B cell (primary cell): Measurements from ENCODE around the gene TANGO6. TPM values are rescaled to one million over a fixed set of nuclear protein-coding genes. Genes with fewer than 3 reads are reported as not detected.

Experiments used
- ATAC-seq: fragments of 200-7000 bp; cut with Tn5 transposase; one replicate; pipeline ENCODE4 v1.10.0; 2021; ENCODE audit warnings: low read depth, mild to moderate bottlenecking, moderate number of reproducible peaks, moderate library complexity
- CTCF ChIA-PET: fragments of 350-600 bp; sonication (Branson Sonifier 250); formaldehyde crosslinking; loops from one replicate; lab custom pipeline; 2021; ENCODE audit warnings: antibody characterized with exemption, inconsistent platforms; lab: Charles Lee
- POLR2A ChIA-PET: fragments of 350-600 bp; sonication (Branson Sonifier 250); formaldehyde crosslinking; loops from one replicate; lab custom pipeline; 2021; ENCODE audit warnings: antibody characterized with exemption; lab: Charles Lee
- DNase-seq: peaks from one replicate; pipeline ENCODE4 v3.0.0; 2013
- H2AFZ ChIP-seq: 2 replicates; pipeline ENCODE4 v1.6.1; 2012; ENCODE audit warnings: mild to moderate bottlenecking, low read depth, low read length; ENCODE audit not compliant: insufficient read depth, poor library complexity, severe bottlenecking
- H3K27ac ChIP-seq, 2 donors: 1 replicate in 1 of 2; 2 replicates in 1 of 2; pipeline ENCODE4 v1.5.1; 2012 to 2013; ENCODE audit warnings: low read length in 2 of 2, mild to moderate bottlenecking in 2 of 2, moderate library complexity in 1 of 2
- H3K27me3 ChIP-seq, 4 experiments: fragments of 200-600 bp in 1 of 4; sonication (generic) in 1 of 4; replicated peaks in 1 of 4; 1 replicate in 2 of 4; 2 replicates in 2 of 4; pipeline versions ENCODE4 v1.6.1 to v1.7.0; 2013 to 2016; ENCODE audit warnings: low read length in 3 of 4, mild to moderate bottlenecking in 2 of 4, mixed read lengths in 1 of 4, moderate library complexity in 1 of 4; ENCODE audit not compliant: insufficient read depth in 4 of 4, control insufficient read depth in 3 of 4; ENCODE audit errors: control extremely low read depth in 1 of 4
- H3K36me3 ChIP-seq, 2 experiments: replicated peaks in 1 of 2; 1 replicate in 1 of 2; 2 replicates in 1 of 2; pipeline versions ENCODE4 v1.6.1 to v1.7.1; 2013; ENCODE audit warnings: low read length in 1 of 2; ENCODE audit not compliant: insufficient read depth in 2 of 2, control insufficient read depth in 1 of 2; ENCODE audit errors: control extremely low read depth in 1 of 2, extremely low read depth in 1 of 2
- H3K4me1 ChIP-seq, 2 donors: fragments of 200-600 bp in 1 of 2; sonication (generic) in 1 of 2; 1 replicate in 1 of 2; 2 replicates in 1 of 2; pipeline versions ENCODE4 v1.5.1 to v1.6.1; 2013 to 2017; ENCODE audit warnings: low read length in 2 of 2; ENCODE audit not compliant: control insufficient read depth in 2 of 2, insufficient read depth in 2 of 2
- H3K4me2 ChIP-seq: replicated peaks from 2 replicates; pipeline ENCODE3; 2012; ENCODE audit warnings: mild to moderate bottlenecking, low read depth, low read length; ENCODE audit not compliant: poor library complexity, severe bottlenecking
- H3K4me3 ChIP-seq, 5 experiments: fragments of 200-600 bp in 1 of 5; sonication (generic) in 1 of 5; 1 replicate in 3 of 5; 2 replicates in 2 of 5; pipeline versions ENCODE4 v1.5.1 to v1.7.0; 2011 to 2016; ENCODE audit warnings: low read length in 4 of 5, mild to moderate bottlenecking in 4 of 5, low read depth in 2 of 5, control low read depth in 1 of 5, moderate library complexity in 1 of 5; ENCODE audit not compliant: insufficient read depth in 1 of 5; ENCODE audit errors: control extremely low read depth in 1 of 5, extremely low read depth in 1 of 5
- H3K79me2 ChIP-seq: fragments of 200-600 bp; sonication (generic); one replicate; pipeline ENCODE4 v1.6.0; 2016; ENCODE audit warnings: low read length; ENCODE audit not compliant: control insufficient read depth, insufficient read depth
- H3K9ac ChIP-seq: fragments of 200-600 bp; sonication (generic); 2 replicates; pipeline ENCODE4 v1.6.1; 2017; ENCODE audit warnings: mild to moderate bottlenecking, low read length, moderate library complexity
- H3K9me3 ChIP-seq, 3 donors: one replicate each; pipeline versions ENCODE4 v1.6.1 to v1.7.1; 2013; ENCODE audit warnings: low read length in 2 of 3; ENCODE audit not compliant: control insufficient read depth in 2 of 3, insufficient read depth in 1 of 3; ENCODE audit errors: control extremely low read depth in 1 of 3
- H4K20me1 ChIP-seq: 2 replicates; pipeline ENCODE4 v1.6.0; 2012; ENCODE audit warnings: mild to moderate bottlenecking, low read length; ENCODE audit not compliant: insufficient read depth, control insufficient read depth, poor library complexity, severe bottlenecking
- H3K27ac Mint-ChIP-seq: one replicate; pipeline ENCODE4 v1.8.0; 2021; ENCODE audit warnings: mixed read lengths
- H3K27me3 Mint-ChIP-seq: one replicate; pipeline ENCODE4 v1.8.0; 2021; ENCODE audit warnings: mixed read lengths
- H3K4me1 Mint-ChIP-seq: one replicate; pipeline ENCODE4 v1.8.0; 2021; ENCODE audit warnings: mixed read lengths
- H3K4me3 Mint-ChIP-seq: one replicate; pipeline ENCODE4 v1.8.0; 2021; ENCODE audit warnings: mixed read lengths
- H3K9me3 Mint-ChIP-seq: one replicate; pipeline ENCODE4 v1.8.0; 2022; ENCODE audit warnings: mixed read lengths; ENCODE audit not compliant: insufficient read depth
- CTCF ChIP-seq: fragments of 200-600 bp; IDR thresholded peaks from one replicate; pipeline ENCODE4 v1.8.0; 2022; ENCODE audit warnings: antibody characterized with exemption, mild to moderate bottlenecking
- EZH2 ChIP-seq: IDR thresholded peaks from 2 replicates; pipeline ENCODE4 v1.6.1; 2012; ENCODE audit warnings: borderline replicate concordance, low read depth, mild to moderate bottlenecking, moderate library complexity, low read length; ENCODE audit not compliant: insufficient read depth, poor library complexity, severe bottlenecking
- WGBS: methylation state at CpG from one replicate; pipeline ENCODE4 v1.1.5; 2013; ENCODE audit warnings: missing lambda C conversion rate; ENCODE audit not compliant: insufficient coverage; 5-methylcytosine and 5-hydroxymethylcytosine counted together
- intact Hi-C: fragments of 100-400 bp; cut with micrococcal nuclease; formaldehyde crosslinking; loops from one replicate; pipeline ENCODE4 v1.10.0; 2022
- polyA plus RNA-seq: library from polyadenylated mRNA; depleted of rRNA; stranded (reverse); fragments of >200 nt; gene quantifications from 2 replicates; pipeline ENCODE4 v1.2.3, GENCODE V29; 2012
- total RNA-seq, 2 donors: library from RNA; stranded (reverse); fragments of 120-200 nt in 1 of 2; gene quantifications; 1 replicate in 1 of 2; 2 replicates in 1 of 2; pipeline versions ENCODE4 v1.2.3 to v1.2.4, GENCODE V29; 2013 to 2022

The TANGO6 gene
- total and polyA plus RNA-seq, 2 donors (not counting 1 experiment from before 2014, with no cell fraction given) = 8.0 to 42.8 TPM

- no peaks in the 10 kb centered on the region for H3K27me3 ChIP-seq
- POLR2A ChIA-PET = no interaction called here
- no peak overlapping the region for H3K27ac Mint-ChIP-seq
Measured at GRCh38 chr16:68973611-68974120, 130.3 kb downstream of the TANGO6 start.

More at GRCh38 chr16:68973611-68974120, 130.3 kb downstream of the TANGO6 start:
- Histone ChIP-seq H3K27ac (no peak overlapping the region), H2AFZ (no peak overlapping the region), H3K4me2 (no peak overlapping the region), H3K79me2 (no peaks in the 10 kb centered on the region), H3K9ac (no peak overlapping the region), H4K20me1 (no peaks in the 10 kb centered on the region), H3K36me3 (peaks cover 4 to 18% of the 10 kb centered on the region in 2 experiments), H3K4me3 (no peak overlapping the region), H3K9me3 (no peaks in the 10 kb centered on the region), H3K4me1 (no peaks in the 10 kb centered on the region)
- TF ChIP-seq CTCF = no peak
- no peak for TF ChIP-seq EZH2
- intact Hi-C loops = no loop called here
- ATAC-seq = no peak
- 100% methylated on average over 4 of the region's 7 CpGs for WGBS
- H3K4me1 Mint-ChIP-seq = no peaks in the 10 kb centered on the region
- H3K4me3 Mint-ChIP-seq = no peak overlapping the region
- no peak for DNase-seq
- H3K27me3 Mint-ChIP-seq = no peaks in the 10 kb centered on the region
- H3K9me3 Mint-ChIP-seq = no peaks in the 10 kb centered on the region
- CTCF ChIA-PET = no interaction called here
